B cell (primary cell): ENCODE data around the gene SDK1.

Experiments
- EZH2 ChIP-seq: IDR thresholded peaks from 2 replicates; pipeline ENCODE4 v1.6.1; 2012; ENCODE audit warnings: borderline replicate concordance, low read depth, mild to moderate bottlenecking, moderate library complexity, low read length; ENCODE audit not compliant: insufficient read depth, poor library complexity, severe bottlenecking
- TF ChIP-seq, protein P1 (sequence below): fragments of 200-600 bp; IDR thresholded peaks from one replicate; pipeline ENCODE4 v1.8.0; 2022; ENCODE audit warnings: antibody characterized with exemption, mild to moderate bottlenecking

DNA sequence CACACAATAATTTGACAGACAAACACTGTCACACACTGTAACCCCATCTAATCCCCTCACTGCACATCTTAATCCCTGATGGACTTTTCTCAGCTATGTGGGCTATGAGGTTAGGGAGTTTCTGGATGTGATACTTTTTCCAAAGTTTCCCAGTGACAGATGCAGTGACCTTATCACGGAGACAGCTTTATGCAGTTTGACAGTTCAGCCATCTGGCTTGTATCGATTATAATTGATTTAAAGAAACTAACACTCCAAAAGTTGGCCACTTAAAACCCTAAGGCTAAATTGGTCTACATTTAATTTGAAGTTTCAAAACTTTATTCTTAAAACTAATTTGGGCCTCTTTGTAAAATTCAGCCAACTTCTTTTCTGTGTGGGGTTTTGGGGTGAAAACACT, 196.7 kb downstream of the SDK1 start:
- TF ChIP-seq, protein P1, sequence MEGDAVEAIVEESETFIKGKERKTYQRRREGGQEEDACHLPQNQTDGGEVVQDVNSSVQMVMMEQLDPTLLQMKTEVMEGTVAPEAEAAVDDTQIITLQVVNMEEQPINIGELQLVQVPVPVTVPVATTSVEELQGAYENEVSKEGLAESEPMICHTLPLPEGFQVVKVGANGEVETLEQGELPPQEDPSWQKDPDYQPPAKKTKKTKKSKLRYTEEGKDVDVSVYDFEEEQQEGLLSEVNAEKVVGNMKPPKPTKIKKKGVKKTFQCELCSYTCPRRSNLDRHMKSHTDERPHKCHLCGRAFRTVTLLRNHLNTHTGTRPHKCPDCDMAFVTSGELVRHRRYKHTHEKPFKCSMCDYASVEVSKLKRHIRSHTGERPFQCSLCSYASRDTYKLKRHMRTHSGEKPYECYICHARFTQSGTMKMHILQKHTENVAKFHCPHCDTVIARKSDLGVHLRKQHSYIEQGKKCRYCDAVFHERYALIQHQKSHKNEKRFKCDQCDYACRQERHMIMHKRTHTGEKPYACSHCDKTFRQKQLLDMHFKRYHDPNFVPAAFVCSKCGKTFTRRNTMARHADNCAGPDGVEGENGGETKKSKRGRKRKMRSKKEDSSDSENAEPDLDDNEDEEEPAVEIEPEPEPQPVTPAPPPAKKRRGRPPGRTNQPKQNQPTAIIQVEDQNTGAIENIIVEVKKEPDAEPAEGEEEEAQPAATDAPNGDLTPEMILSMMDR: no peak
- no peak for TF ChIP-seq EZH2
